Tibial nerve (tissue), 3 donors: ENCODE measurements around the gene CUZD1.

ENCODE experiments used
- POLR2A ChIP-seq, 2 donors: fragments of 450-650 bp; IDR thresholded peaks; one replicate each; pipeline ENCODE4 v1.6.1; 2017; ENCODE audit warnings: antibody characterized with exemption in 2 of 2, mild to moderate bottlenecking in 2 of 2, moderate library complexity in 2 of 2
- TF ChIP-seq, protein P1 (sequence below), 5 experiments: fragments of 200-600 bp in 3 of 5; fragments of 450-650 bp in 2 of 5; sonication (generic) in 3 of 5; IDR thresholded peaks; one replicate each; pipeline ENCODE4 v1.5.1; 2016 to 2019; ENCODE audit warnings: antibody characterized with exemption in 5 of 5, mild to moderate bottlenecking in 3 of 5, moderate library complexity in 2 of 5

DNA sequence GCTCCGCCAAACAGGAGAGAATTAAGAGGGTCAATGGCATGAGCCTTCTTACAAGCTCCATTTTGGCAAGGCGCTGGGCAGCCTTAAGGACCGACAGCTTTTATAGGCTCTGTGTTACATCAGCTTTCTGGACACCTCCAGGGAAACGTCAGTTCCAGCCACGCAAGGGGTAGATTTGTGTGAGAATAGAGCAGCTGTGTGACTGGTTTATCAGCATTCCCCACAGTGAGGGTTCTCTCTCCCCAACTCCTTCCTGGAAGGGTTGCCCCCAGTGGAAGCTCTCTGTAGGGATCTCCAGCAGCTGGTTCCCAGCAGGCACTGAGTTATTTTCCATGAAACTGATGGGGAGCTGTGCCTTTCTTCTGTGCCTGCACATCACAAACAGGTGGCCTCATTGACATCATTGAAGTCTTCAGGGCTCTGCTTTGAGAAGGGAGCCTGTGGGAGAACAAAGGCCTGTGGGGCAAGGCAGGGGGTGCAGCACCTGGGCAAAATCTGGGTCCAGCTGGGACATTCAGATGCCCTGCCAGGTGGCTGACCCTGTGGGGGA, at the start of gene CUZD1:
- TF ChIP-seq, protein P1, sequence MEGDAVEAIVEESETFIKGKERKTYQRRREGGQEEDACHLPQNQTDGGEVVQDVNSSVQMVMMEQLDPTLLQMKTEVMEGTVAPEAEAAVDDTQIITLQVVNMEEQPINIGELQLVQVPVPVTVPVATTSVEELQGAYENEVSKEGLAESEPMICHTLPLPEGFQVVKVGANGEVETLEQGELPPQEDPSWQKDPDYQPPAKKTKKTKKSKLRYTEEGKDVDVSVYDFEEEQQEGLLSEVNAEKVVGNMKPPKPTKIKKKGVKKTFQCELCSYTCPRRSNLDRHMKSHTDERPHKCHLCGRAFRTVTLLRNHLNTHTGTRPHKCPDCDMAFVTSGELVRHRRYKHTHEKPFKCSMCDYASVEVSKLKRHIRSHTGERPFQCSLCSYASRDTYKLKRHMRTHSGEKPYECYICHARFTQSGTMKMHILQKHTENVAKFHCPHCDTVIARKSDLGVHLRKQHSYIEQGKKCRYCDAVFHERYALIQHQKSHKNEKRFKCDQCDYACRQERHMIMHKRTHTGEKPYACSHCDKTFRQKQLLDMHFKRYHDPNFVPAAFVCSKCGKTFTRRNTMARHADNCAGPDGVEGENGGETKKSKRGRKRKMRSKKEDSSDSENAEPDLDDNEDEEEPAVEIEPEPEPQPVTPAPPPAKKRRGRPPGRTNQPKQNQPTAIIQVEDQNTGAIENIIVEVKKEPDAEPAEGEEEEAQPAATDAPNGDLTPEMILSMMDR (IDR thresholded peaks at IDR 0.05): no peak
- TF ChIP-seq POLR2A (IDR thresholded peaks at IDR 0.05): no peak
